ENCODE results near the gene LHFPL3.

Gene LHFPL3

DNA sequence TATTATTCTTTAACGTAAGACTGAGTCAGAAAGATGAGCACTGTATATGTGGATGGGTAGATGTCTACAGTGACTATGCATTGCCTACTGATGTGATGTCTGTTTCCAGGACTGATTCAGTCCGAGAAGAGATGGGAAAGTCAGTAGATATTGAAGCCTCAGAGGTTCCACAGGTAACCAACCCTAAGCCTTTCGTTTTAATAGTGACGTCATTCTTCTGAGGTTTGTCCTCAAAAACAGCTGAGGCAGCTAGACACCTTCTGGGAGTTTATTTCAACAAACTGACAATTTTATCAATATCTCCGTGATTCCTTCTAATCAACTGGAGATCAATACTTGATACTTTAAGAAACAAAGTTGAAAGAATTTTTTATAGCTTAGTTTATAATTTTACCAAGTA is 171.6 kb downstream of the LHFPL3 start:
- no peak for TF ChIP-seq RAD21 (IDR thresholded peaks at IDR 0.05; ENCODE audit: low read depth)
- TF ChIP-seq TEAD4 (IDR thresholded peaks at IDR 0.05): no peak
- TF ChIP-seq, protein P1, sequence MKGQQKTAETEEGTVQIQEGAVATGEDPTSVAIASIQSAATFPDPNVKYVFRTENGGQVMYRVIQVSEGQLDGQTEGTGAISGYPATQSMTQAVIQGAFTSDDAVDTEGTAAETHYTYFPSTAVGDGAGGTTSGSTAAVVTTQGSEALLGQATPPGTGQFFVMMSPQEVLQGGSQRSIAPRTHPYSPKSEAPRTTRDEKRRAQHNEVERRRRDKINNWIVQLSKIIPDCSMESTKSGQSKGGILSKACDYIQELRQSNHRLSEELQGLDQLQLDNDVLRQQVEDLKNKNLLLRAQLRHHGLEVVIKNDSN (IDR thresholded peaks at IDR 0.05): no peak
- no peak for TF ChIP-seq EP300 (IDR thresholded peaks at IDR 0.05; ENCODE audit: borderline replicate concordance)
- TF ChIP-seq, protein P2, sequence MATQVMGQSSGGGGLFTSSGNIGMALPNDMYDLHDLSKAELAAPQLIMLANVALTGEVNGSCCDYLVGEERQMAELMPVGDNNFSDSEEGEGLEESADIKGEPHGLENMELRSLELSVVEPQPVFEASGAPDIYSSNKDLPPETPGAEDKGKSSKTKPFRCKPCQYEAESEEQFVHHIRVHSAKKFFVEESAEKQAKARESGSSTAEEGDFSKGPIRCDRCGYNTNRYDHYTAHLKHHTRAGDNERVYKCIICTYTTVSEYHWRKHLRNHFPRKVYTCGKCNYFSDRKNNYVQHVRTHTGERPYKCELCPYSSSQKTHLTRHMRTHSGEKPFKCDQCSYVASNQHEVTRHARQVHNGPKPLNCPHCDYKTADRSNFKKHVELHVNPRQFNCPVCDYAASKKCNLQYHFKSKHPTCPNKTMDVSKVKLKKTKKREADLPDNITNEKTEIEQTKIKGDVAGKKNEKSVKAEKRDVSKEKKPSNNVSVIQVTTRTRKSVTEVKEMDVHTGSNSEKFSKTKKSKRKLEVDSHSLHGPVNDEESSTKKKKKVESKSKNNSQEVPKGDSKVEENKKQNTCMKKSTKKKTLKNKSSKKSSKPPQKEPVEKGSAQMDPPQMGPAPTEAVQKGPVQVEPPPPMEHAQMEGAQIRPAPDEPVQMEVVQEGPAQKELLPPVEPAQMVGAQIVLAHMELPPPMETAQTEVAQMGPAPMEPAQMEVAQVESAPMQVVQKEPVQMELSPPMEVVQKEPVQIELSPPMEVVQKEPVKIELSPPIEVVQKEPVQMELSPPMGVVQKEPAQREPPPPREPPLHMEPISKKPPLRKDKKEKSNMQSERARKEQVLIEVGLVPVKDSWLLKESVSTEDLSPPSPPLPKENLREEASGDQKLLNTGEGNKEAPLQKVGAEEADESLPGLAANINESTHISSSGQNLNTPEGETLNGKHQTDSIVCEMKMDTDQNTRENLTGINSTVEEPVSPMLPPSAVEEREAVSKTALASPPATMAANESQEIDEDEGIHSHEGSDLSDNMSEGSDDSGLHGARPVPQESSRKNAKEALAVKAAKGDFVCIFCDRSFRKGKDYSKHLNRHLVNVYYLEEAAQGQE (IDR thresholded peaks at IDR 0.05; ENCODE audit: low read depth): no peak
- TF ChIP-seq TCF12 (IDR thresholded peaks at IDR 0.05; ENCODE audit: low read depth): no peak
- TF ChIP-seq CEBPB (IDR thresholded peaks at IDR 0.05): no peak
- TF ChIP-seq, protein P3, sequence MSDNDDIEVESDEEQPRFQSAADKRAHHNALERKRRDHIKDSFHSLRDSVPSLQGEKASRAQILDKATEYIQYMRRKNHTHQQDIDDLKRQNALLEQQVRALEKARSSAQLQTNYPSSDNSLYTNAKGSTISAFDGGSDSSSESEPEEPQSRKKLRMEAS (IDR thresholded peaks at IDR 0.05): no peak
- no peak for TF ChIP-seq FOXM1 (IDR thresholded peaks at IDR 0.05; ENCODE audit: borderline replicate concordance, low read depth)
- TF ChIP-seq NFIC (IDR thresholded peaks at IDR 0.05): no peak
- no peak for TF ChIP-seq CREB1 (IDR thresholded peaks at IDR 0.05; ENCODE audit: low read depth)
- no peak for TF ChIP-seq YY1 (IDR thresholded peaks at IDR 0.05; ENCODE audit: low read depth)
- no peak for TF ChIP-seq EGR1 (IDR thresholded peaks at IDR 0.05)
- no peak for TF ChIP-seq TAF1 (IDR thresholded peaks at IDR 0.05; ENCODE audit: low read depth)
- no peak for TF ChIP-seq ZBTB7A (IDR thresholded peaks at IDR 0.05; ENCODE audit: low read depth)

DNA sequence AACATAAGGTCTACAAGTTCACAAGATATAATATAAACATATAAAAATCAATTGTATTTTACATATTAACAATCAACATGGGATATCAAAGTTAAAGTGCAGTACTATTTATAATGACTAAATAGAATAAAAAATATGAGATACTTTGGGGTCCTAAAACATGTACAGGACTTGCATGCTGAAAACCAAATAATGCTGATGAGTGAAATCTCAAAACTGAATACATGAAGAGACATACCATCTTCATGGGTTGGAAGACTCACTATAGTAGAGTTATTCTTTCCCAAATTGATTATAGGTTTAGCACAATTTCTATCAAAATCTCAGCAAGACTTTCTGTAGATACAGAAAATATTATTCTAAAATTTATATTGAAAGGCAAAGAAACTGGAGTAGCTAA is 181.5 kb downstream of the LHFPL3 start:
- TF ChIP-seq EP300 (IDR thresholded peaks at IDR 0.05; ENCODE audit: borderline replicate concordance) (no peak), NFIC (IDR thresholded peaks at IDR 0.05) (no peak), ZBTB7A (IDR thresholded peaks at IDR 0.05; ENCODE audit: low read depth) (no peak), RAD21 (IDR thresholded peaks at IDR 0.05; ENCODE audit: low read depth) (no peak), EGR1 (IDR thresholded peaks at IDR 0.05) (no peak), YY1 (IDR thresholded peaks at IDR 0.05; ENCODE audit: low read depth) (no peak), FOXM1 (IDR thresholded peaks at IDR 0.05; ENCODE audit: borderline replicate concordance, low read depth) (no peak), TEAD4 (IDR thresholded peaks at IDR 0.05) (no peak), CREB1 (IDR thresholded peaks at IDR 0.05; ENCODE audit: low read depth) (no peak), TCF12 (IDR thresholded peaks at IDR 0.05; ENCODE audit: low read depth) (no peak), TAF1 (IDR thresholded peaks at IDR 0.05; ENCODE audit: low read depth) (no peak)
- TF ChIP-seq, protein P3 (IDR thresholded peaks at IDR 0.05): no peak
- TF ChIP-seq, protein P2 (IDR thresholded peaks at IDR 0.05; ENCODE audit: low read depth): no peak
- TF ChIP-seq, protein P1 (IDR thresholded peaks at IDR 0.05): no peak

DNA sequence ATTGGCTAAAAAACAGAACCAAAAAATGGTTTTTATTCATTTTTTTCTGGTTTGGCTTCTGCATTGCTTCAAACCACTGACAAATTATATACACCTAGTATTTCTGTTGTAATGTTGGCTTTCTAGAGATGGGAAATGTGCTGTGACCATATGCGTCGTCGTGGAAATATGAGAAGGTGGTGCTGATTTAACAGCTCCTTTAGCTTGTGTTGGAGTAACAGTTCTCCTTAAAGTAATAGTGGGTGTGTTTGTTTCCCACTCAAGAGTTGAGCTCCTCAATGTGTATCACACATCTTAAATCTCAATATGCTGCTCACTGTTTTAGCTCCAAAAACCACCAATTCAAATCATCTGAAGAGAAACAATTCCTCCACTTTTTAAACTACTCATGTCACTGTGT is 196.4 kb downstream of the LHFPL3 start:
- TF ChIP-seq NFIC (IDR thresholded peaks at IDR 0.05) (no peak), ZBTB7A (IDR thresholded peaks at IDR 0.05; ENCODE audit: low read depth) (no peak), TEAD4 (IDR thresholded peaks at IDR 0.05) (no peak), EGR1 (IDR thresholded peaks at IDR 0.05) (no peak), TCF12 (IDR thresholded peaks at IDR 0.05; ENCODE audit: low read depth) (no peak), CEBPB (IDR thresholded peaks at IDR 0.05) (no peak)
- TF ChIP-seq, protein P2 (IDR thresholded peaks at IDR 0.05; ENCODE audit: low read depth): peak; percentile 68

DNA sequence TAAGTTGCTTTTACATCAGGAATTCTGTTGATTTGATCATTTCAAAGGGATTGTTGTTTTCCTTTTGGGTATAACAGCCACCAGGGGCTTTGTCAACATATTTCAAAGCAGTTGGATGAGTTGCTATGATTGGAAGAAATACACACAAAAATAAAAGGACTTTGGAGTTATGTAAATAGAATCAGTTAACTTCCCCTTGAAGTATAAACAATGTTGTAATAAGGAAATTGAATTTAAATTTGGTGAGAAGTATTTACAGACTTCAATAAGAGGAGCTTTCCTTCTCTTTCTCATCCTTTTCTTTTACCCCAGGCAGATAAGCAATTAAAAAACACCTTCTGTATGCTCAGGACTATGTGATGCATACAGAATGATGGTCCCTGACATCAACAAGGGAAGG is 199.7 kb downstream of the LHFPL3 start:
- TF ChIP-seq, protein P3 (IDR thresholded peaks at IDR 0.05): no peak
- no peak for TF ChIP-seq YY1 (IDR thresholded peaks at IDR 0.05; ENCODE audit: low read depth)
- TF ChIP-seq TCF12 (IDR thresholded peaks at IDR 0.05; ENCODE audit: low read depth): no peak
- TF ChIP-seq TAF1 (IDR thresholded peaks at IDR 0.05; ENCODE audit: low read depth): no peak
- TF ChIP-seq FOXM1 (IDR thresholded peaks at IDR 0.05; ENCODE audit: borderline replicate concordance, low read depth): no peak
- TF ChIP-seq RAD21 (IDR thresholded peaks at IDR 0.05; ENCODE audit: low read depth): no peak
- TF ChIP-seq, protein P1 (IDR thresholded peaks at IDR 0.05): no peak
- no peak for TF ChIP-seq ZBTB7A (IDR thresholded peaks at IDR 0.05; ENCODE audit: low read depth)
- TF ChIP-seq EGR1 (IDR thresholded peaks at IDR 0.05): no peak
- TF ChIP-seq NFIC (IDR thresholded peaks at IDR 0.05): no peak
- TF ChIP-seq CEBPB (IDR thresholded peaks at IDR 0.05): no peak
- TF ChIP-seq CREB1 (IDR thresholded peaks at IDR 0.05; ENCODE audit: low read depth): no peak

Measured in Ishikawa (cell line).